ENCODE results near the gene DMD.

The DMD gene

DNA sequence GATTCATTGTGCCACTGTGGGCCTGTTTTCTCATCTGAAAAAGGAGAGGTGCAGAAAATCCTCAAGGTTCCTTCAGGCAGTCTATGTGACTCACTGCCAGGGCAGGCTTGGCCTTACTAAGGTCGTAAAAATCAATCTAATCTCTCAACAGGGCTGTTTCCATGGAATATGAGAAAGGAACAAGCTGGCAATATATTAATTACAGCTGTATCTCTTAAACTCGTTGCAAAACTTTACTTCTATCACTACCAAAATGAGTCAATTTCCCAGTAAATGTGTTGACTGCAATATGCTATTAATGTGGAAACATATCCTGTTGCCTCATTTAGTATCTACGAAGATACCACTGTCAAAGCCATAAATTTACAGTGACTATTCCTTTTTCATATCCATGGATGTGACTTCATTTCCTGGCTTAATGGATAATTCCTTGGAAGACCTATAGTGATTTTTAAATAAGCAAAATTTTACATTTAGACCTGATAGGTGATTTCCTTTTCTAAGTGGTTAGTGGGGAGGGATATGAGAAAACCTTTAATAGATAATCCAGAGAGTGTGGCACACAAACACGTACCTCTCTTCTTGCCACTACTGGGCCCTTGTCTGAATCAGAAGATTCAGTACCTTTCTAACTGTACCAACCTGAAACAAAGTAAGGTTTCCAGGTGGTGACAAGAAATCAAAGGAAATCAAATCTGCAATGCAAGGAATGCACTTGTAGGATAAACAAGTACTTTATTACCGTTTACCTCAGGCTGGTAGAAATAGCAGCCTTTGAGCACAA, 2012.1 kb downstream of the DMD start:
- TF ChIP-seq, protein P1, sequence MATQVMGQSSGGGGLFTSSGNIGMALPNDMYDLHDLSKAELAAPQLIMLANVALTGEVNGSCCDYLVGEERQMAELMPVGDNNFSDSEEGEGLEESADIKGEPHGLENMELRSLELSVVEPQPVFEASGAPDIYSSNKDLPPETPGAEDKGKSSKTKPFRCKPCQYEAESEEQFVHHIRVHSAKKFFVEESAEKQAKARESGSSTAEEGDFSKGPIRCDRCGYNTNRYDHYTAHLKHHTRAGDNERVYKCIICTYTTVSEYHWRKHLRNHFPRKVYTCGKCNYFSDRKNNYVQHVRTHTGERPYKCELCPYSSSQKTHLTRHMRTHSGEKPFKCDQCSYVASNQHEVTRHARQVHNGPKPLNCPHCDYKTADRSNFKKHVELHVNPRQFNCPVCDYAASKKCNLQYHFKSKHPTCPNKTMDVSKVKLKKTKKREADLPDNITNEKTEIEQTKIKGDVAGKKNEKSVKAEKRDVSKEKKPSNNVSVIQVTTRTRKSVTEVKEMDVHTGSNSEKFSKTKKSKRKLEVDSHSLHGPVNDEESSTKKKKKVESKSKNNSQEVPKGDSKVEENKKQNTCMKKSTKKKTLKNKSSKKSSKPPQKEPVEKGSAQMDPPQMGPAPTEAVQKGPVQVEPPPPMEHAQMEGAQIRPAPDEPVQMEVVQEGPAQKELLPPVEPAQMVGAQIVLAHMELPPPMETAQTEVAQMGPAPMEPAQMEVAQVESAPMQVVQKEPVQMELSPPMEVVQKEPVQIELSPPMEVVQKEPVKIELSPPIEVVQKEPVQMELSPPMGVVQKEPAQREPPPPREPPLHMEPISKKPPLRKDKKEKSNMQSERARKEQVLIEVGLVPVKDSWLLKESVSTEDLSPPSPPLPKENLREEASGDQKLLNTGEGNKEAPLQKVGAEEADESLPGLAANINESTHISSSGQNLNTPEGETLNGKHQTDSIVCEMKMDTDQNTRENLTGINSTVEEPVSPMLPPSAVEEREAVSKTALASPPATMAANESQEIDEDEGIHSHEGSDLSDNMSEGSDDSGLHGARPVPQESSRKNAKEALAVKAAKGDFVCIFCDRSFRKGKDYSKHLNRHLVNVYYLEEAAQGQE (IDR thresholded peaks at IDR 0.05; ENCODE audit: insufficient read depth in 1 of 2, low read depth in 2 of 2, low read length in 2 of 2), result no peak
- TF ChIP-seq POLR2AphosphoS5 (IDR thresholded peaks at IDR 0.05; ENCODE audit: low read depth, low read length), result no peak
- TF ChIP-seq FOXP2 (optimal IDR thresholded peaks at IDR 0.05; ENCODE audit: borderline replicate concordance, extremely low read depth, extremely low read length, insufficient read depth), result no peak
- no peak for TF ChIP-seq SIN3A (IDR thresholded peaks at IDR 0.05; ENCODE audit: borderline replicate concordance, insufficient read depth, low read length)
- no peak for TF ChIP-seq TAF1 (IDR thresholded peaks at IDR 0.05; ENCODE audit: borderline replicate concordance, insufficient read depth, low read length)

DNA sequence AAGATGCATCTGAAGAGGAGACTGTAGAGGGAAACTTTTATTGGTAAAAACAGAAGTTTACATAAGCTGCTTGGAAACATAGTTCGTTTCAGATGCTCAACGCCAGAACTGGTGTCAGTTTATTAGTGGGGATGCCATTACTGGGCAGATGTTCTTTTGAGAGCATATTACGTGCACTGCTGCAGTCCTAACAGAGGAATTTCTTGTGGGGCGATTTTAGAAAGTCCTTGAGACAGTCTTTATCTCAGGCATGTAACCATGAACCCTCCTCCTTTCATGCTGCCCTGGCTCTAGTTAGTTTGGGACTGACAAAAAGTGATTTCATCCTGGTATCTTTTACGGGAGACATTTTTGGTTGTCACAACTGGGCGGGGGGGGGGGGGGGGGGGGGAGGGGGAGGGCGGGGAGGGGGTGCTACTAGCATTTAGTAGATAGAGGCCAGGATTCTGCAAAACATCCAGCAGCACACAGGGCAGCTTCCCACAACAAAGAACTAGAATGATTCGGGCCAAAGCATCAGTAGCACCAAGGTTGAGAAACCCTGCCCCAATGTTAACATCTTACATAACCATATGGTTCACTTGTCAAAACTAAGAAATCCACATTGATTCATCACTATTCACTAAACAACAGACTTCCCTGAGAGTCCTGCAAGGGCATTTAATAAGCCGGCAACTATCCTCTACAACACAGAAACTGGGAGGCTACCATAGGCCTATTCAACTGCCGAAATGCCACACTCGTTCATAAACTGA, 2021.0 kb downstream of the DMD start:
- TF ChIP-seq POLR2AphosphoS5 (IDR thresholded peaks at IDR 0.05; ENCODE audit: low read depth, low read length) (no peak), FOXP2 (optimal IDR thresholded peaks at IDR 0.05; ENCODE audit: borderline replicate concordance, extremely low read depth, extremely low read length, insufficient read depth) (no peak), TAF1 (IDR thresholded peaks at IDR 0.05; ENCODE audit: borderline replicate concordance, insufficient read depth, low read length) (no peak), SIN3A (IDR thresholded peaks at IDR 0.05; ENCODE audit: borderline replicate concordance, insufficient read depth, low read length) (no peak)
- TF ChIP-seq, protein P1 (IDR thresholded peaks at IDR 0.05; ENCODE audit: insufficient read depth in 1 of 2, low read depth in 2 of 2, low read length in 2 of 2), result no peak

DNA sequence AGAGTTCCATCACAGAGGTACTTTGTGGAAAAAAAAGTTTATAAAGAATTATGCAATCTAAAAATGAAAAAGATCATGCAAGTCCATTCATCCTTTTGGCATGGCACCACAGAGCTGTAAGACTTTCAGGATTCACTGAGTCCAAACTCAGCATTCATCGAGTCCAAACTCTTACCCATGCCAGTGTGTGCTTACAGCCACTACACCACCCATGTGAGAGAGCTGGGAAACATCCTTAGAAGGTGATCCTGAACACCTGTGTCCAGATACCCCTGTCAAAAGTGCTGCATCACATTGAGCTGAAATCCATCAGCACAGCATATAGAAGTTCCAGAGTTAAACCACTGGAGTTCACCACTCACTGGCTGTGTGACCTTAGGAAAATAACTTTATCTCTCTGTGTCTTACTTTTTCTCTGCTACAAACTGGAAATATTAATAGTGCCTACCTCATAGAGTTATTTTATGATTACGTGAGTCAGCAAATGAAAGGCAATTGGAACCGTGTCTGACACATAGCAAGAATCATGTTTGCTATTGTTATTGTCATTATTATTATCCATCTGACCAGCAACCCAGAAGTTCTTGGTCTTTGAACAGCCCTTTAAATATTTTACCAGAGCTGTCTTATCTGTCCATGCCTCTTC, 2024.5 kb downstream of the DMD start:
- no peak for TF ChIP-seq POLR2AphosphoS5 (IDR thresholded peaks at IDR 0.05; ENCODE audit: low read depth, low read length)
- no peak for TF ChIP-seq FOXP2 (optimal IDR thresholded peaks at IDR 0.05; ENCODE audit: borderline replicate concordance, extremely low read depth, extremely low read length, insufficient read depth)
- no peak for TF ChIP-seq TAF1 (IDR thresholded peaks at IDR 0.05; ENCODE audit: borderline replicate concordance, insufficient read depth, low read length)
- TF ChIP-seq, protein P1 (IDR thresholded peaks at IDR 0.05; ENCODE audit: insufficient read depth in 1 of 2, low read depth in 2 of 2, low read length in 2 of 2), result no peak
- no peak for TF ChIP-seq SIN3A (IDR thresholded peaks at IDR 0.05; ENCODE audit: borderline replicate concordance, insufficient read depth, low read length)

DNA sequence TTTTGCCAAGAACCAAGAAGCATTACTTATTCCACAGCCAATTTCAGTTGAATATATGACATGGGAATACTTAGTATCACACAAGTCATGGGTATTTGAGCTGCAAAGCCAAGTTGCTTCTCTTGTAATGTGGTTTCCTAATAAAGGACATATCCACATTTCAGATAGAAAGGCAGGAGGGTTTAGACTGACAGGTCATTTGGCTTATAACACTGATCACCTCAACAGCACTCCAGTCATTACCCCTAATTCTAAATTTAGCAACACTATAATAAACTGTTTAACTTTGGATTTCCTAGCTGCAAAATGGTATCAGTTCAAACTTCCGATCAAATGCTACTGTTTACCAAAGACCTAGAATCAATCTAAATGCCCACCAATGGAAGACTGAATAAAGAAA, 2025.5 kb downstream of the DMD start:
- TF ChIP-seq FOXP2 (optimal IDR thresholded peaks at IDR 0.05; ENCODE audit: borderline replicate concordance, extremely low read depth, extremely low read length, insufficient read depth) (no peak), TAF1 (IDR thresholded peaks at IDR 0.05; ENCODE audit: borderline replicate concordance, insufficient read depth, low read length) (no peak), SIN3A (IDR thresholded peaks at IDR 0.05; ENCODE audit: borderline replicate concordance, insufficient read depth, low read length) (no peak), POLR2AphosphoS5 (IDR thresholded peaks at IDR 0.05; ENCODE audit: low read depth, low read length) (no peak)
- TF ChIP-seq, protein P1 (IDR thresholded peaks at IDR 0.05; ENCODE audit: insufficient read depth in 1 of 2, low read depth in 2 of 2, low read length in 2 of 2), result no peak
